ENCODE data around the gene DNM1. TPM values are rescaled to one million over a fixed set of nuclear protein-coding genes. Genes with fewer than 3 reads are reported as not detected.

The DNM1 gene
- total and polyA plus RNA-seq, 2 experiments from 2014 or later: 36.0 to 42.0 TPM

GRCh38 chr9:128288273-128289004, 85.3 kb downstream of the DNM1 start (continued):
- no peak for TF ChIP-seq ZNF462 (CRISPR knock-in tag; IDR thresholded peaks at IDR 0.05)
- no peak for TF ChIP-seq ETS1 (IDR thresholded peaks at IDR 0.05)
- no peak for TF ChIP-seq EZH2phosphoT487 (IDR thresholded peaks at IDR 0.05; ENCODE audit: unreplicated experiment)
- no peak for TF ChIP-seq STAT1 (IDR thresholded peaks at IDR 0.05; ENCODE audit: unreplicated experiment)

- Histone ChIP-seq H3K4me1 (ENCODE audit: insufficient read depth) (no peaks in the 10 kb centered on the region), H4K20me1 (replicated peaks; ENCODE audit: insufficient read depth) (no peaks in the 10 kb centered on the region), H3K27me3 (ENCODE audit: insufficient read depth) (no peaks in the 10 kb centered on the region), H3K4me2 (no peak overlapping the region), H2AFZ (no peak overlapping the region), H3K4me3 (no peak overlapping the region), H3K36me3 (ENCODE audit: insufficient read depth) (no peaks in the 10 kb centered on the region), H3K9me2 (ENCODE audit: insufficient read depth) (no peaks in the 10 kb centered on the region), H3F3A (replicated peaks; ENCODE audit: low read depth) (0 out of 2 replicates have a peak, but pooled peaks cover 2% of the 10 kb centered on the region), H3K79me2 (replicated peaks; ENCODE audit: insufficient read depth) (no peaks in the 10 kb centered on the region), H3K27ac (ENCODE audit: low read depth) (no peak overlapping the region)
- Mint-ChIP-seq H3K9me3 (no peaks in the 10 kb centered on the region; the same call in 2 of the 3 replicates), H3K27ac (no peak overlapping the region), H3K27me3 (ENCODE audit: insufficient read depth, low read depth, poor library complexity) (peaks cover 4% of the 10 kb centered on the region), H3K36me3 (ENCODE audit: low read depth) (peaks cover 12% of the 10 kb centered on the region), H3K4me3 (no peak overlapping the region), H3K4me1 (peaks cover 3% of the 10 kb centered on the region; the same call in 2 of the 3 replicates)
- DNase-seq (ENCODE audit: low spot score) (no peak), ATAC-seq (no peak)
- no peak for TF ChIP-seq ETS1 (IDR thresholded peaks at IDR 0.05)
- TF ChIP-seq CREB1 (CRISPR knock-in tag; IDR thresholded peaks at IDR 0.05; ENCODE audit: low read depth): no peak
- TF ChIP-seq NANOG (IDR thresholded peaks at IDR 0.05; ENCODE audit: borderline replicate concordance): no peak
- TF ChIP-seq CTCF (conservative IDR thresholded peaks at IDR 0.05; ENCODE audit: low read depth in 2 of 2): no peak
- TF ChIP-seq EZH2 (IDR thresholded peaks at IDR 0.05; ENCODE audit: low read depth, unreplicated experiment): no peak
- TF ChIP-seq ZNF331 (CRISPR knock-in tag; IDR thresholded peaks at IDR 0.05; ENCODE audit: low read depth): no peak
- no peak for TF ChIP-seq EZH2phosphoT487 (IDR thresholded peaks at IDR 0.05; ENCODE audit: unreplicated experiment)
- no peak for TF ChIP-seq REST (IDR thresholded peaks at IDR 0.05; ENCODE audit: unreplicated experiment)
These were observed 88.8 kb downstream of the DNM1 start for GRCh38 chr9:128292009-128292408.

Data from GM23338 (cell line).